ENCODE data around the gene TCEAL9. TPM values are rescaled to one million over a fixed set of nuclear protein-coding genes. Genes with fewer than 3 reads are reported as not detected.
A peak's percentile ranks its signal among the peaks of the same experiment; 100 is the strongest.
"Not testable (repeated sequence)": the region's sequence is repeated elsewhere in the genome, so short reads cannot be mapped to it uniquely, and the experiment has no call there.

The TCEAL9 gene
- total RNA-seq, 2 experiments from 2014 or later, result 1.5 to 1.8 TPM

DNA sequence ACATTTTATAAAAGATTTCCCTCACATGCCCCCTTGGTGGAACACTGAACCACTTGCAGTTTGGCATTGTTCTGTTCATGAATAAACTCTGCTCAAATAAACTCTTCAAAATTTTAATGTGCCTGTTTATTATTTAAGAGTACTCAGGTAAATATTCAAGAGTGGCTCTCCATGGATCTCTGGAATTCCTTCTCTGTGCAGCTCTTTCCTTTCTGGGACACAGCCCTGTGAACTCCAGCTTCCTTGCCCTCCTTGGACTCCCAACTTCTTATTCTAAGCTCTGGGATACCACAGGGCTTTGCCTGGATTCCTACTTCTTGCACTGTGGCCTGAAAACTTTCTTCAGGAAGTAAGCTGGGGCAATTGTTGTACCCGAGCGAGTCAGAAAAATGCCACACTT lies 28.4 kb downstream of the TCEAL9 start:
- POLR2A ChIA-PET, result no interaction called here
- Mint-ChIP-seq H3K4me1 (no peaks in the 10 kb centered on the region), H3K9me3 (no peaks in the 10 kb centered on the region), H3K27me3 (peaks cover 6% of the 10 kb centered on the region), H3K36me3 (no peaks in the 10 kb centered on the region), H3K27ac (no peak overlapping the region), H3K4me3 (no peak overlapping the region)
- ATAC-seq (ENCODE audit: low read depth), result no peak
- DNase-seq, result no peak

DNA sequence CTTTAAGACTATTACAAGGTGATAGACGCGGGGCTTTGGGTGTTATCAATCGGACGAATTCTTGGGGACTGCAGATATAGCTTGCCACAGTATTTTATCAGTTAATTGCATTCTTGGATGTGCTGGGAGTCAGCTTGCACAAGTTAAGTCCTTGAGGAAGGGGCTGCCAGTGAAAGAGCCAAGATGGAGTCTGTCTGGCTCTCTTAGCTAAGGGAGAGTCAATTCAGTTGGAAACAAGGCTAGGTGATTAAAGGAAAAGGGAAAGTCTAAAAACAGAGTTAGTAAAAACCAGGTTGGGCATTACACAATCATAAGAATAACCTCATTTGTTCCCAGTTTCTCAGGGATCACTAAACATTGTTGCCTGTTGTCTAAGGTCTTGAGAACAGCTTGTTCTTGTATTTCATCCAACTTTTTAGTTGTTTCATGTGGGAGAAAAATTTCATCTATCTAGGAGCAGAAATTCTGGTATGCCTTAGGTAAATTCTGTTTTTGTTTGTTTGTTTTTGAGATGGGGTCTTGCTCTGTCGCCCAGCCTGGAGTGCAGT lies 29.1 kb downstream of the TCEAL9 start:
- H3K9me3 Mint-ChIP-seq; H3K4me3 Mint-ChIP-seq; DNase-seq; H3K27me3 Mint-ChIP-seq; H3K27ac Mint-ChIP-seq; ATAC-seq (ENCODE audit: low read depth); H3K4me1 Mint-ChIP-seq; POLR2A ChIA-PET; H3K36me3 Mint-ChIP-seq: not testable (repeated sequence)

- POLR2A ChIA-PET, result no interaction called here
- Mint-ChIP-seq H3K27me3 (peaks cover 17% of the 10 kb centered on the region), H3K36me3 (no peaks in the 10 kb centered on the region), H3K4me1 (no peaks in the 10 kb centered on the region), H3K9me3 (no peaks in the 10 kb centered on the region), H3K4me3 (no peak overlapping the region), H3K27ac (no peak overlapping the region)
- ATAC-seq (ENCODE audit: low read depth), result no peak
- DNase-seq, result no peak
Measured at GRCh38 chrX:103386332-103386731, 30.0 kb downstream of the TCEAL9 start.

- no peaks in the 10 kb centered on the region for H3K36me3 Mint-ChIP-seq
- no peak overlapping the region for H3K27ac Mint-ChIP-seq
- peaks cover 2% of the 10 kb centered on the region for H3K4me1 Mint-ChIP-seq
- no peak for DNase-seq
- no peak for ATAC-seq (ENCODE audit: low read depth)
- POLR2A ChIA-PET, result no interaction called here
- H3K27me3 Mint-ChIP-seq, result peaks cover 20% of the 10 kb centered on the region
- no peaks in the 10 kb centered on the region for H3K9me3 Mint-ChIP-seq
- H3K4me3 Mint-ChIP-seq, result no peak overlapping the region
Measured at GRCh38 chrX:103393487-103393886, 37.2 kb downstream of the TCEAL9 start.

DNA sequence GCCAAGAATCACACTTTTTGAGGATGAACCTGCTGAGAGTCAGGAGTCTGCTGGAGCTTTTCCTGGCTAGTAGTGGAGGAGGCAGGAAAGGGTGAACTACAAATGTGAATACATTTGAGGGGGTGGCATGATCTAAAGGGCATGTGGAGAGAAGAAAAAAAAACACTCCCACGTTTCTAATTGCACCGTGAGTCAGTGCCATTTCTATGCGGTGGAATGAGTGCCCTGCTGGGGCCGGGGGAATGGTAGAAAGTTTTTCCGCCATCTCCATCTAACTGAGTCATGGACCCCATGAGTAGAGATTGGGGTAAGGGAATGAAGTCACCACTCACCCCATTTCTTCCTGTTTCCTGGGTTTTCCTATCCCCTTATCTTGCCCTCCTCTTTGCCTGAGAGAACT lies 39.9 kb downstream of the TCEAL9 start:
- POLR2A ChIA-PET, result no interaction called here
- Mint-ChIP-seq H3K4me3 (no peak overlapping the region), H3K4me1 (peaks cover 2% of the 10 kb centered on the region), H3K9me3 (no peaks in the 10 kb centered on the region), H3K27ac (no peak overlapping the region), H3K27me3 (peaks cover 5% of the 10 kb centered on the region), H3K36me3 (no peaks in the 10 kb centered on the region)
- DNase-seq (no peak), ATAC-seq (ENCODE audit: low read depth) (no peak)

DNA sequence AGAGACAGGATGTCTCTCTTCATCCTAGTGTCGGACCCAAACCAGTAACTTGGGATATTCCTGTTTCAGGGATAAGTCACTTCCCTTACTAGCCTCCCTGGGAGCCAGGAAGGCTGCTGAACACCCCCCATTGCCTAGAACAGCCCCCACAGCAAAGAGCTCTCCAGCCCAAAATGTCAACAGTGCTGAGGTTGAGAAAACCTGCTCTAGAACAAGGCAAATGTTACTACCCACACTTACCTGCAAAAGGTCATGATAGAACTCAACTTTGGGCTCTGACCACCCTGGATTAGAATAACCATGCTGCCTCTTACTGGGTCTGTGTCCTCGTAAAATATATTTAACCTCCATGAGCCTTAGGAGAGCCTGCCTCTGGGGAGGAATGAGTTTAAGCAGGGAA lies 40.4 kb downstream of the TCEAL9 start:
- Mint-ChIP-seq H3K4me3 (no peak overlapping the region), H3K36me3 (no peaks in the 10 kb centered on the region), H3K27me3 (peaks cover 1% of the 10 kb centered on the region), H3K27ac (no peak overlapping the region), H3K9me3 (no peaks in the 10 kb centered on the region), H3K4me1 (peaks cover 2% of the 10 kb centered on the region)
- no peak for ATAC-seq (ENCODE audit: low read depth)
- DNase-seq, result no peak
- POLR2A ChIA-PET, result no interaction called here

GRCh38 chrX:103397707-103398106 lies 41.4 kb downstream of the TCEAL9 start:
- no peak overlapping the region for H3K27ac Mint-ChIP-seq
- H3K4me3 Mint-ChIP-seq, result no peak overlapping the region
- DNase-seq (no peak), ATAC-seq (ENCODE audit: low read depth) (no peak)
- H3K36me3 Mint-ChIP-seq, result no peaks in the 10 kb centered on the region
- H3K4me1 Mint-ChIP-seq, result peaks cover 2% of the 10 kb centered on the region
- H3K27me3 Mint-ChIP-seq, result peaks cover 4% of the 10 kb centered on the region
- no peaks in the 10 kb centered on the region for H3K9me3 Mint-ChIP-seq
- POLR2A ChIA-PET, result no interaction called here

DNA sequence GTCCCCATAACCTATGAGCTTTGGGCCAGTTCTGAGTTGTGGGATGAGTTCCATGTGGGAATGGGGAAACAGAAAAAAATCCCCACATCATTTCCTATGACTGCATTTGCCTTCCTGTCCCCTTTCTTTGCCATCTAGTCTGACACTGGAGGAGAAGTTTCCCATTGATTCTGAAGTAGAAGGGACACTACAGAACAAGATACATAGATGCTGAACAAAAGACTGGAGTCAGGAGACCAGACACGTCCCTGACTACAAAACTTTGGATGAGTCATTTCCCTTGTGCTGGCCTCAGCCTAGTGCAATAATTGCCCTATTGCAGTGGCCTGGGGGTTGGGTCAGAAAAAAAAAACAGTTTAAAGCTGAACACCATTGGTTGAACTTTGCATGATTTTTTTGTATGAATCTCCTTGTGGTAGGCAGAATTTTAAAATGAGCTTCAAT lies 42.1 kb downstream of the TCEAL9 start:
- Mint-ChIP-seq H3K27me3 (peaks cover 4% of the 10 kb centered on the region), H3K27ac (no peak overlapping the region), H3K9me3 (no peaks in the 10 kb centered on the region), H3K36me3 (no peaks in the 10 kb centered on the region), H3K4me3 (no peak overlapping the region), H3K4me1 (peaks cover 2% of the 10 kb centered on the region)
- no peak for ATAC-seq (ENCODE audit: low read depth)
- no peak for DNase-seq
- POLR2A ChIA-PET, result no interaction called here

- H3K36me3 Mint-ChIP-seq, result no peaks in the 10 kb centered on the region
- POLR2A ChIA-PET, result no interaction called here
- peaks cover 9% of the 10 kb centered on the region for H3K4me1 Mint-ChIP-seq
- H3K27ac Mint-ChIP-seq, result no peak overlapping the region
- H3K4me3 Mint-ChIP-seq, result no peak overlapping the region
- ATAC-seq (ENCODE audit: low read depth) (no peak), DNase-seq (no peak)
- peaks cover 9% of the 10 kb centered on the region for H3K27me3 Mint-ChIP-seq
- no peaks in the 10 kb centered on the region for H3K9me3 Mint-ChIP-seq
Measured at GRCh38 chrX:103399744-103400143, 43.4 kb downstream of the TCEAL9 start.

- DNase-seq (no peak), ATAC-seq (ENCODE audit: low read depth) (no peak)
- POLR2A ChIA-PET, result no interaction called here
- Mint-ChIP-seq H3K4me1 (peaks cover 9% of the 10 kb centered on the region), H3K4me3 (no peak overlapping the region), H3K27me3 (peaks cover 9% of the 10 kb centered on the region), H3K36me3 (no peaks in the 10 kb centered on the region), H3K9me3 (no peaks in the 10 kb centered on the region), H3K27ac (no peak overlapping the region)
Measured at GRCh38 chrX:103400931-103401330, 44.6 kb downstream of the TCEAL9 start.

DNA sequence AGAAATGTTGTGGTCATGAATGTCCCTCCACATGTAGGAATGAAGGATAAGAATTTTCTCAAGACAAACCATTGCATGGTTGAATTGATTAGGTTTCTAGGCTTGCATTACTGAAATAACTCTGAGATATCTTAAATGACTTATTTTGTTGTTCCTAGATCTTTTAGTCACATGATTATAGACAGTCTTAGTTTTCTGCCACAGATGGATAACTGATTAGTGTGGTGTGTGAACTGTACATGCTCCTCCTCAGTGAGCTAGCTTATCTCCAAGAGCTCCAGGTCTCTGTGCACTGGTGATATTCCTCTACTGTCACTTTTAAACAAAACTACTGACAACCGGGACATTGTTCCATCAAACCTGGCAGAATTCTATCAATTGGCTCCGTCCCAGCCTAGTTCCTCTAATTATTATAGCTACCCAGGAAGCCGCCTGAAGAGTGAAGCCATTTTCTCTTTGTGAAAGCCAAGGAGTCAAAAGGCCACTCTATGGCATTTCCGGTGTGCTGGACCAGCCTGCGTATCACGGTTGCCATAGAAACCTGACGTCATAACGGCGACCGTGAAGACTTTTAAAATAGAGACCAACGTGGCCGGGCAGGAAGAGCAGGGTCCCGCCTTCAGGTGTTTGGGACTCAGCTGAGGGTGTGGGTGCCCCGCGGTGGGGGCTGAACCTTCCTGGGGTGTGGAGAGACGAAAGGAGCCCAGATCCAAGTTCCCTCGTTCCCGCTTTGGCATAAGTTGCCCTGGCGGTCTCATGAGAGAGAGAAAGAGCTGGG lies 48.1 kb downstream of the TCEAL9 start:
- H3K9me3 Mint-ChIP-seq, result no peaks in the 10 kb centered on the region
- H3K27me3 Mint-ChIP-seq, result peaks cover 9% of the 10 kb centered on the region
- peaks cover 7% of the 10 kb centered on the region for H3K4me1 Mint-ChIP-seq
- no peaks in the 10 kb centered on the region for H3K36me3 Mint-ChIP-seq
- ATAC-seq (ENCODE audit: low read depth) (peak; percentile 78), DNase-seq (peak; percentile 51)
- peak overlapping the region; percentile 91 for H3K4me3 Mint-ChIP-seq
- POLR2A ChIA-PET, result no interaction called here
- H3K27ac Mint-ChIP-seq, result peak overlapping the region; percentile 63

- POLR2A ChIA-PET, result no interaction called here
- Mint-ChIP-seq H3K27me3 (peaks cover 9% of the 10 kb centered on the region), H3K27ac (no peak overlapping the region), H3K9me3 (no peaks in the 10 kb centered on the region), H3K4me1 (peaks cover 7% of the 10 kb centered on the region), H3K4me3 (peak overlapping the region; percentile 91), H3K36me3 (no peaks in the 10 kb centered on the region)
- no peak for ATAC-seq (ENCODE audit: low read depth)
- DNase-seq, result no peak
Measured at GRCh38 chrX:103405009-103405333, 48.7 kb downstream of the TCEAL9 start.

DNA sequence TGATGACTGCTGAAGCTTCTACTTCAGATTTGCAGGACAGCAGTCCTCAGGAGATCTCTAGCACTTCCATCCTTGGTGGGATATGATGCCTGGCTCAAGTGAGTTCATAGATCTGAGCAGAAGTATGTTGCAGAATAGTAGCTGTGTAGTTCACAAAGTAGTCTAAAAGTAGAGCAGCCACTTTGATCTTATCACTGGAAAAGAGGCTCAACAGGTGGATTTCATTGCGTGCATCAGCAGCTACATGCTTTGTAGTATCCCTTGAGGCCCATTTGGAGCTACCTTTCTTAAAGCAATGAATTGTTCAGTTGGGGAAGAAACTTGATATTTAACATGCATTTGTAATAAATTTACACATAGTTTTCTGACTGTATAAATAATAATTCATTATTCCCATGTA lies 50.0 kb downstream of the TCEAL9 start:
- no peaks in the 10 kb centered on the region for H3K9me3 Mint-ChIP-seq
- H3K4me3 Mint-ChIP-seq, result no peak overlapping the region
- POLR2A ChIA-PET, result no interaction called here
- ATAC-seq (ENCODE audit: low read depth), result no peak
- no peaks in the 10 kb centered on the region for H3K36me3 Mint-ChIP-seq
- peaks cover 7% of the 10 kb centered on the region for H3K4me1 Mint-ChIP-seq
- peaks cover 9% of the 10 kb centered on the region for H3K27me3 Mint-ChIP-seq
- no peak for DNase-seq
- no peak overlapping the region for H3K27ac Mint-ChIP-seq

DNA sequence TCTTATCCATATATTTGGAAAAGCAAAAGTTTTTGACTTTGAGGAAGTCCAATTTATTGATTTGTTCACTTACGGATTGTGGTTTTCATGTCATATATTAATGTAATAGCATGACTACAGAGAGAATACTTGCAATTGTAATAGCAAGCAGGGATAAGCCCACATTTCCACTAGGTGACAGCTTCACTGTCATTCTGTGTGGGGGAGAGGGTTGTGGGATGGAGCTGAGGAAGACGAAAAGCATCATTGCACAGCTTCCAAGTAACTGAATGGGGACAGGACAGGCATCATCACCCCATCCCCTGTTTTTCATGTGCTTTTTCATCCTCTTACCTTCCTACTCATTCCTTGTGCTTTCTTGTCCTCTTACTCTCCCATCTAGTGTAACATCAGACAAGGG lies 51.5 kb downstream of the TCEAL9 start:
- POLR2A ChIA-PET, result no interaction called here
- Mint-ChIP-seq H3K9me3 (no peaks in the 10 kb centered on the region), H3K27me3 (peaks cover 7% of the 10 kb centered on the region), H3K36me3 (no peaks in the 10 kb centered on the region), H3K4me1 (peaks cover 7% of the 10 kb centered on the region), H3K27ac (no peak overlapping the region), H3K4me3 (no peak overlapping the region)
- ATAC-seq (ENCODE audit: low read depth) (no peak), DNase-seq (no peak)
